ENCODE data around the gene LMNTD2. TPM values are rescaled to one million over a fixed set of nuclear protein-coding genes. Genes with fewer than 3 reads are reported as not detected.

The LMNTD2 gene
- total and polyA plus RNA-seq, 10 donors = 3.9 to 10.1 (median 5.7) TPM

GRCh38 chr11:545171-545570 is 15.4 kb downstream of the LMNTD2 start:
- no peak for DNase-seq
- no peaks in the 10 kb centered on the region for H3K4me1 ChIP-seq
- TF ChIP-seq POLR2AphosphoS5 (IDR thresholded peaks at IDR 0.05) = no peak
- no peak for TF ChIP-seq CTCF (IDR thresholded peaks at IDR 0.05 in 8 of 11, conservative IDR thresholded peaks at IDR 0.05 in 3 of 11)
- TF ChIP-seq POLR2A (IDR thresholded peaks at IDR 0.05) = no peak
- H3K4me3 ChIP-seq = no peak overlapping the region
- intact Hi-C loops (cut with DNase I; ENCODE audit: low total_unique reads) = no loop called here
- WGBS, 5 donors = 84 to 93% (median 91%) methylated on average over 10 to 11 of the region's 11 CpGs
- H3K9me3 ChIP-seq = no peaks in the 10 kb centered on the region
- no peak overlapping the region for H3K27ac ChIP-seq
- no peaks in the 10 kb centered on the region for H3K27me3 ChIP-seq (replicated peaks in 1 of 7)
- H3K36me3 ChIP-seq = peaks cover 0 to 3% (median 0%) of the 10 kb centered on the region in 6 donors

GRCh38 chr11:544817-545166 is 15.7 kb downstream of the LMNTD2 start:
- no peak for DNase-seq
- no peak for TF ChIP-seq POLR2A (IDR thresholded peaks at IDR 0.05)
- no peak for TF ChIP-seq POLR2AphosphoS5 (IDR thresholded peaks at IDR 0.05)
- no peak for TF ChIP-seq CTCF (IDR thresholded peaks at IDR 0.05 in 8 of 11, conservative IDR thresholded peaks at IDR 0.05 in 3 of 11)
- Histone ChIP-seq H3K9me3 (no peaks in the 10 kb centered on the region), H3K36me3 (no peaks in the 10 kb centered on the region), H3K27ac (no peak overlapping the region), H3K27me3 (replicated peaks in 1 of 7) (no peaks in the 10 kb centered on the region), H3K4me3 (no peak overlapping the region), H3K4me1 (no peaks in the 10 kb centered on the region)
- intact Hi-C loops (cut with DNase I; ENCODE audit: low total_unique reads) = no loop called here
- WGBS, 5 donors = 73 to 88% (median 79%) methylated on average over 3 to 5 of the region's 5 CpGs

GRCh38 chr11:541433-541885 is 19.1 kb downstream of the LMNTD2 start:
- peak; percentile 70 for DNase-seq
- 88 to 96% (median 92%) methylated on average over 11 to 20 of the region's 20 CpGs for WGBS, 5 donors
- intact Hi-C loops (cut with DNase I; ENCODE audit: low total_unique reads) = no loop called here
- H3K27ac ChIP-seq = no peak overlapping the region
- peaks cover 18 to 22% (median 20%) of the 10 kb centered on the region in 6 donors for H3K4me1 ChIP-seq
- no peak for TF ChIP-seq POLR2A (IDR thresholded peaks at IDR 0.05)
- no peak for TF ChIP-seq CTCF (IDR thresholded peaks at IDR 0.05 in 8 of 11, conservative IDR thresholded peaks at IDR 0.05 in 3 of 11)
- no peak for TF ChIP-seq POLR2AphosphoS5 (IDR thresholded peaks at IDR 0.05)
- peaks cover 0 to 17% (median 0%) of the 10 kb centered on the region in 7 donors for H3K27me3 ChIP-seq (replicated peaks in 1 of 7)
- no peak overlapping the region for H3K4me3 ChIP-seq
- no peaks in the 10 kb centered on the region for H3K9me3 ChIP-seq
- H3K36me3 ChIP-seq = no peaks in the 10 kb centered on the region

- TF ChIP-seq POLR2AphosphoS5 (IDR thresholded peaks at IDR 0.05) = no peak
- no peak for TF ChIP-seq CTCF (IDR thresholded peaks at IDR 0.05 in 8 of 11, conservative IDR thresholded peaks at IDR 0.05 in 3 of 11)
- TF ChIP-seq POLR2A (IDR thresholded peaks at IDR 0.05) = no peak
- WGBS, 5 donors = 88 to 95% (median 92%) methylated on average over 12 to 23 of the region's 23 CpGs
- intact Hi-C loops (cut with DNase I; ENCODE audit: low total_unique reads) = no loop called here
- peak; percentile 74 for DNase-seq
- no peaks in the 10 kb centered on the region for H3K9me3 ChIP-seq
- H3K4me1 ChIP-seq = peaks cover 20 to 28% (median 26%) of the 10 kb centered on the region in 6 donors
- no peak overlapping the region for H3K4me3 ChIP-seq
- peaks cover 0 to 23% (median 0%) of the 10 kb centered on the region in 7 donors for H3K27me3 ChIP-seq (replicated peaks in 1 of 7)
- H3K36me3 ChIP-seq = no peaks in the 10 kb centered on the region
- no peak overlapping the region for H3K27ac ChIP-seq
These were observed 19.7 kb downstream of the LMNTD2 start for GRCh38 chr11:540583-541432.

Data from spleen (tissue), 11 donors.